Pancreas (tissue), 10 donors: ENCODE results near the gene PTGDS. TPM values are rescaled to one million over a fixed set of nuclear protein-coding genes. Genes with fewer than 3 reads are reported as not detected.

Experiments
- ATAC-seq, 4 donors: fragments of 200-7000 bp; cut with Tn5 transposase; one replicate each; pipeline versions ENCODE4 v1.8.0 to v1.9.1; 2020; ENCODE audit warnings: mild to moderate bottlenecking in 4 of 4, moderate library complexity in 4 of 4
- DNase-seq, 6 donors: peaks; one replicate each; pipeline ENCODE4 v3.0.0-alpha.2; 2020
- FAIRE-seq: peaks from 2 replicates; lab custom pipeline; 2012; peaks lifted over from hg19 to GRCh38; lab: Jason Lieb, UNC
- H3K27ac ChIP-seq, 4 donors: fragments of 200-600 bp; sonication (generic); 1 replicate in 3 of 4; 2 replicates in 1 of 4; pipeline versions ENCODE4 v1.5.0 to v1.8.0; 2020
- H3K27me3 ChIP-seq, 4 donors: fragments of 200-600 bp; one replicate each; pipeline ENCODE4 v1.8.0; 2021
- H3K36me3 ChIP-seq, 3 donors: fragments of 200-600 bp; sonication (generic) in 1 of 3; one replicate each; pipeline versions ENCODE4 v1.5.0 to v1.8.0; 2020 to 2021
- H3K4me1 ChIP-seq, 3 donors: fragments of 200-600 bp; one replicate each; pipeline ENCODE4 v1.8.0; 2021
- H3K4me3 ChIP-seq, 4 donors: fragments of 200-600 bp; sonication (generic) in 2 of 4; one replicate each; pipeline versions ENCODE4 v1.5.0 to v1.8.0; 2020 to 2021
- H3K9me3 ChIP-seq, 4 donors: fragments of 200-600 bp; one replicate each; pipeline ENCODE4 v1.8.0; 2021
- CTCF ChIP-seq, 4 donors: fragments of 200-600 bp; sonication (generic) in 3 of 4; IDR thresholded peaks; one replicate each; pipeline versions ENCODE4 v1.5.0 to v1.8.0; 2021; ENCODE audit warnings: antibody characterized with exemption in 4 of 4
- WGBS, 2 donors: extraction: QIAGEN DNeasy Blood & Tissue Kit; methylation state at CpG; one replicate each; pipeline ENCODE4 v1.1.7; 2013; 5-methylcytosine and 5-hydroxymethylcytosine counted together
- intact Hi-C, 3 donors: fragments of 100-400 bp; cut with DNase I; formaldehyde crosslinking; loops; one replicate each; pipeline versions ENCODE4 v1.11.1 to v1.14.2; 2022
- polyA plus RNA-seq, 2 donors: library from polyadenylated mRNA; stranded (reverse); fragments of 200-250 nt; gene quantifications; one replicate each; pipeline ENCODE4 v1.2.3, GENCODE V29; 2013
- total RNA-seq, 6 donors: library from RNA; stranded (reverse); fragmentation: NEBNext Ultra II Directional in 4 of 6; extraction: Animal tissue kit (Norgen Biotek cat#: 25700) in 4 of 6; gene quantifications; one replicate each; pipeline versions ENCODE4 v1.2.1 to v1.2.4, GENCODE V29; 2021 to 2023
- donor health status: healthy with polysubstance abuse.
- donor health status: DM: no; HTN: no; CAD: no; lungs with moderate emphysema.
- donor health status: DM: no; HTN: no; CAD: no.
- donor health status: control.
- donor health status: control.
- donor health status: Bipolar disorder and iron deficiency.
- donor health status: DM: yes; HTN: yes; CAD: no.
- donor health status: DM: no; HTN: no; CAD: no.
- donor health status: DM: no; HTN: no; CAD: no.
- donor health status: DM: yes; HTN: yes; CAD: no.

Gene PTGDS
- total and polyA plus RNA-seq, 8 donors = 5.7 to 49.1 (median 36.9) TPM

- Histone ChIP-seq H3K9me3 (no peaks in the 10 kb centered on the region), H3K27ac (no peak overlapping the region), H3K36me3 (peaks cover 0 to 35% (median 0%) of the 10 kb centered on the region in 3 donors), H3K27me3 (no peaks in the 10 kb centered on the region), H3K4me3 (no peak overlapping the region), H3K4me1 (no peaks in the 10 kb centered on the region)
- intact Hi-C loops = no loop called here
- WGBS, 2 donors = 96 to 98% methylated on average over 36 of the region's 36 CpGs
- FAIRE-seq (no peak), ATAC-seq (no peak), DNase-seq (no peak)
- no peak for TF ChIP-seq CTCF (IDR thresholded peaks at IDR 0.05)
Observed at GRCh38 chr9:137014776-137015539, 37.7 kb downstream of the PTGDS start.

DNA sequence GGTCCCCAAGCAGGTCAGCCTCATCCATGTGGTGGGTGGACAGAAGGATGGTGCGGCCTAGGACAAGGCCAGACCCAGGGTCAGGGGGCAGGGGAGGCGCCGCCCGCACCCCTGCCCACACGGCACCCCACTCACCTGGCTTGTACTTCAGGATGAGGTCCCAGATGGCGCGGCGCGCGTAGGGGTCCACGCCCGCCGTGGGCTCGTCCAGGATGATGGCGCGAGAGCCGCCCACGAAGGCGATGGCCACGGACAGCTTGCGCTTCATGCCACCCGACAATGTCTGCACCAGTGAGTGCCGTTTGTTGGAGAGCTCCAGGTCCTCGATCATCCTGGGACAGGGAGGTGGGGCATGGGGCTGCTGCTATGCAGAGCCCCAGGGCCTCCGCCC lies 38.2 kb downstream of the PTGDS start:
- FAIRE-seq (no peak), ATAC-seq (no peak), DNase-seq (no peak)
- H3K9me3 ChIP-seq = no peaks in the 10 kb centered on the region
- intact Hi-C loops = no loop called here
- no peak overlapping the region for H3K4me3 ChIP-seq
- no peak for TF ChIP-seq CTCF (IDR thresholded peaks at IDR 0.05)
- H3K27ac ChIP-seq = no peak overlapping the region
- peaks cover 0 to 33% (median 0%) of the 10 kb centered on the region in 3 donors for H3K36me3 ChIP-seq
- 97 to 99% methylated on average over 25 of the region's 25 CpGs for WGBS, 2 donors
- H3K4me1 ChIP-seq = no peaks in the 10 kb centered on the region
- no peaks in the 10 kb centered on the region for H3K27me3 ChIP-seq

GRCh38 chr9:137015976-137016375 lies 38.7 kb downstream of the PTGDS start:
- FAIRE-seq = no peak

DNA sequence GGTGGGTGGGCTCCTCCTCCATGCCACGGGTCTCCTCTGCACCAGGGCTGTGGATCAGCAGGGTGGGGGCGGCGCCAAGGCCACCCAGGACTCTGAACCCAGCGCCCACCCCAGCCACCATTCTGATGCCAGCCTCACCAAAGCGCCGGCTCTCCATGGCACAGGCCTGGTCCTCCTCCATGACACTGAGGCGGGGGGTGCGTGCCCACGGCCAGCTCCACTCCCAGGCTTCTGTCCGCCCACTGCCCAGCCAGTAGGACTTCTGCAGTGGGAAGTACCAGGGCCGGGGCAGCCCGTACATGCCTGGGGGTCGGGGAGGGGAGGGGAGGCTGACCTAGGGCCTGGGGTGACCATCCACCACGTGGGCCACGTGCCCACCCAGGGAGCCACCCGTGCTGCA lies 39.1 kb downstream of the PTGDS start:
- no peak for FAIRE-seq
- WGBS, 2 donors = 92 to 93% methylated on average over 12 to 16 of the region's 16 CpGs
- Histone ChIP-seq H3K27me3 (no peaks in the 10 kb centered on the region), H3K4me3 (no peak overlapping the region), H3K27ac (no peak overlapping the region), H3K36me3 (peaks cover 0 to 29% (median 0%) of the 10 kb centered on the region in 3 donors), H3K9me3 (no peaks in the 10 kb centered on the region), H3K4me1 (no peaks in the 10 kb centered on the region)
- DNase-seq = no peak
- intact Hi-C loops = no loop called here
- ATAC-seq = no peak
- TF ChIP-seq CTCF (IDR thresholded peaks at IDR 0.05) = no peak

More at GRCh38 chr9:137015976-137016375, 38.7 kb downstream of the PTGDS start:
- no peak for ATAC-seq
- DNase-seq = no peak
- no peak overlapping the region for H3K4me3 ChIP-seq
- peaks cover 0 to 33% (median 0%) of the 10 kb centered on the region in 3 donors for H3K36me3 ChIP-seq
- WGBS, 2 donors = 95 to 97% methylated on average over 21 of the region's 21 CpGs
- no peaks in the 10 kb centered on the region for H3K27me3 ChIP-seq
- H3K4me1 ChIP-seq = no peaks in the 10 kb centered on the region
- no peak overlapping the region for H3K27ac ChIP-seq
- no peaks in the 10 kb centered on the region for H3K9me3 ChIP-seq
- no peak for TF ChIP-seq CTCF (IDR thresholded peaks at IDR 0.05)
- intact Hi-C loops = no loop called here

GRCh38 chr9:137017071-137017470 lies 39.8 kb downstream of the PTGDS start:
- peaks cover 0 to 24% (median 0%) of the 10 kb centered on the region in 3 donors for H3K36me3 ChIP-seq
- WGBS, 2 donors = 97 to 99% methylated on average over 28 of the region's 28 CpGs
- no peak for ATAC-seq

More at GRCh38 chr9:137017071-137017470, 39.8 kb downstream of the PTGDS start:
- Histone ChIP-seq H3K4me3 (no peak overlapping the region), H3K27ac (no peak overlapping the region), H3K4me1 (no peaks in the 10 kb centered on the region), H3K9me3 (no peaks in the 10 kb centered on the region), H3K27me3 (no peaks in the 10 kb centered on the region)
- intact Hi-C loops = no loop called here
- no peak for DNase-seq
- FAIRE-seq = no peak
- no peak for TF ChIP-seq CTCF (IDR thresholded peaks at IDR 0.05)
